Measurements from ENCODE around the gene LPP.

DNA sequence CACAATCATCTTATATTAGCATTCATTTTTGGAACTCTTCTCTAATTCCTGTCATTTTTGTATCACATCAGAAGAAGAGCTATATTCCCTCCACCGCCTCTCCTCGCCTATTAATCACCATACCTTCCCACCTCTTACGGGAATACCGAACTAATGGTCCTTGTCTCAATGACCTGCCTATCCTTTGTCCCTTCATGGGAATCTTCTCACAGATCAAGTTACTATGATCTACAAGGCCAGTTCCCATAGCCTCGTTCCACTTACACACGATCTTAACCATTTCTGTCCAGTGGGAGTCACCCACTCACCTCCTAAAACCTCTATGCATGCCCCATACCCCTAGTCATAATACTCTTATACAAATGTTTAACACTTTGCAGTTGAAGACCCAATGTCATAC, 675.2 kb downstream of the LPP start:
- TF ChIP-seq GATA3 (IDR thresholded peaks at IDR 0.05; ENCODE audit: low read depth, low read length): no peak
- TF ChIP-seq GATA2 (IDR thresholded peaks at IDR 0.05; ENCODE audit: low read depth, low read length): no peak

All from SH-SY5Y (cell line).